ENCODE data around the gene FIBIN. TPM values are rescaled to one million over a fixed set of nuclear protein-coding genes. Genes with fewer than 3 reads are reported as not detected.

FIBIN gene
- total RNA-seq, 2 donors from 2014 or later, result not detected

DNA sequence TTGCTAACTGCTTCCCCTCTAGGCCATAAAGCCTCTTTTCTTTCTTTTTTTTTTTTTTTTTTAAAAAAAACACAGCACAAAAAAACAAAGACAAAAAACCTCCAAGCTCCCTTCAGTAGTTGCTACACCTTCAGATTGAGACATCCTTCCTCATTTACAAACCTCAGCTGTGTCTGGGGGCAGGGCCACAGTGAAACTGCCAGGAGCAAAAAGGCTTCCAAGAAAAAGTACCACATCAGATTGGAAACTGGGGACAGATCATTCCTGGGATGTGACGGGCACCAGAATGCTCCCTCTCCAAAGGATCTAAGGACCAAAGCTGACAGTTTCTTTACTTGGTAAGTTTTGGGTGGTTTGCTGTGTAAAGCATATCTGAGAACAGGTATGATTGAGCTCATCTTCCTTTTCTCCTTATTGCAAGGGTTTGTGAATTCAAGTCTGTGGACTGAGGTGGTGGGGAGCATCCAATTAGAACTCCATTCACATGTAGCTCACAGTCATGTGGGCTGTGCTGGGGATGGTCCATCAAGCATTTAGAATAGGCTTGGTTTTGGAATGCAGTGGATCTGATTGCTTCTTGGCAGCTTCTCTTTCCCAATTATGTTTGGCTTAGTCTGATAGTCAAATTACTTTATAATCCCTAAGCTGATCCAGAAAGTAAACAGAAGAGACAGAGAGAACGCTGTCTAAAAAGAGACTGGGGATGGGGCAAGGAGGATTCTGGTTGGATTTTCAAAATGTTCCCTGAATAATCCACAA, 47.4 kb downstream of the FIBIN start:
- Mint-ChIP-seq H3K4me3 (no peak overlapping the region), H3K9me3 (peaks cover 27% of the 10 kb centered on the region), H3K4me1 (peaks cover 11% of the 10 kb centered on the region), H3K27ac (no peak overlapping the region), H3K27me3 (ENCODE audit: insufficient read depth) (peaks cover 1% of the 10 kb centered on the region), H3K36me3 (ENCODE audit: low read depth) (peaks cover 9% of the 10 kb centered on the region)
- H3K27me3 ChIP-seq (ENCODE audit: control insufficient read depth, insufficient read depth, low read length, poor library complexity, severe bottlenecking), result no peaks in the 10 kb centered on the region
- TF ChIP-seq, protein P1, sequence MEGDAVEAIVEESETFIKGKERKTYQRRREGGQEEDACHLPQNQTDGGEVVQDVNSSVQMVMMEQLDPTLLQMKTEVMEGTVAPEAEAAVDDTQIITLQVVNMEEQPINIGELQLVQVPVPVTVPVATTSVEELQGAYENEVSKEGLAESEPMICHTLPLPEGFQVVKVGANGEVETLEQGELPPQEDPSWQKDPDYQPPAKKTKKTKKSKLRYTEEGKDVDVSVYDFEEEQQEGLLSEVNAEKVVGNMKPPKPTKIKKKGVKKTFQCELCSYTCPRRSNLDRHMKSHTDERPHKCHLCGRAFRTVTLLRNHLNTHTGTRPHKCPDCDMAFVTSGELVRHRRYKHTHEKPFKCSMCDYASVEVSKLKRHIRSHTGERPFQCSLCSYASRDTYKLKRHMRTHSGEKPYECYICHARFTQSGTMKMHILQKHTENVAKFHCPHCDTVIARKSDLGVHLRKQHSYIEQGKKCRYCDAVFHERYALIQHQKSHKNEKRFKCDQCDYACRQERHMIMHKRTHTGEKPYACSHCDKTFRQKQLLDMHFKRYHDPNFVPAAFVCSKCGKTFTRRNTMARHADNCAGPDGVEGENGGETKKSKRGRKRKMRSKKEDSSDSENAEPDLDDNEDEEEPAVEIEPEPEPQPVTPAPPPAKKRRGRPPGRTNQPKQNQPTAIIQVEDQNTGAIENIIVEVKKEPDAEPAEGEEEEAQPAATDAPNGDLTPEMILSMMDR (conservative IDR thresholded peaks at IDR 0.05), result no peak
- no peak overlapping the region for H3K4me3 ChIP-seq (ENCODE audit: low read length)
- H3K4me1 ChIP-seq (ENCODE audit: control insufficient read depth, insufficient read depth, low read length), result peaks cover 6% of the 10 kb centered on the region
- no peak for DNase-seq
- no peaks in the 10 kb centered on the region for H3K36me3 ChIP-seq (ENCODE audit: control insufficient read depth, insufficient read depth, low read length)
- WGBS, 2 experiments (ENCODE audit: insufficient coverage in 1 of 2, insufficient read length in 1 of 2), result 79 to 100% methylated on average over 1 to 2 of the region's 2 CpGs
- H3K27ac ChIP-seq (ENCODE audit: low read depth, low read length), result no peak overlapping the region
- H3K9me3 ChIP-seq (ENCODE audit: control insufficient read depth, low read length), result peaks cover 13% of the 10 kb centered on the region
- no peak overlapping the region for H3K9ac ChIP-seq (ENCODE audit: extremely low read depth, low read length, poor library complexity, severe bottlenecking)

Other genes with a start within 250 kb of the FIBIN start
- gene BBOX1, start 46.7 kb downstream of the FIBIN start, total RNA-seq, result not detected

All from endodermal cell (in vitro differentiated cells).